Cardiac muscle cell (in vitro differentiated cells and primary cell): ENCODE data around the gene AGAP3. TPM values are rescaled to one million over a fixed set of nuclear protein-coding genes. Genes with fewer than 3 reads are reported as not detected.

Experiments used
- DNase-seq, 2 donors: peaks; one replicate each; pipeline versions ENCODE4 v3.0.0 to v3.0.0-alpha.2; 2010 to 2017; ENCODE audit warnings: low read depth in 1 of 2, low spot score in 1 of 2
- H3K27ac ChIP-seq: fragments of 200-600 bp; sonication (generic); 2 replicates; pipeline ENCODE4 v1.5.1; 2016
- H3K27me3 ChIP-seq: fragments of 200-600 bp; sonication (generic); 2 replicates; pipeline ENCODE4 v1.6.0; 2016; ENCODE audit warnings: control low read depth
- H3K36me3 ChIP-seq: fragments of 200-600 bp; sonication (generic); 2 replicates; pipeline ENCODE4 v1.5.1; 2016; ENCODE audit warnings: control low read depth
- H3K4me1 ChIP-seq: fragments of 200-600 bp; sonication (generic); 2 replicates; pipeline ENCODE4 v1.8.1; 2017; ENCODE audit warnings: low read depth, mild to moderate bottlenecking, mixed run types
- H3K4me3 ChIP-seq: fragments of 200-600 bp; sonication (generic); 2 replicates; pipeline ENCODE4 v1.5.1; 2016; ENCODE audit warnings: mild to moderate bottlenecking
- H3K9me3 ChIP-seq: fragments of 200-600 bp; sonication (generic); 2 replicates; pipeline ENCODE4 v1.5.1; 2017; ENCODE audit warnings: low read depth, mild to moderate bottlenecking, control low read depth
- CTCF ChIP-seq: IDR thresholded peaks from 2 replicates; pipeline ENCODE4 v1.5.1; 2012; ENCODE audit warnings: low read depth, mild to moderate bottlenecking, low read length
- polyA plus RNA-seq: library from polyadenylated mRNA; unstranded; fragments of >200 nt; fragmentation: Nextera tagmentation; extraction: Ambion mirVana; gene quantifications from 2 replicates; pipeline ENCODE4 v1.2.1, GENCODE V29; 2016
- total RNA-seq: library from RNA; depleted of rRNA; stranded (reverse); fragments of >200 nt; gene quantifications from 2 replicates; pipeline ENCODE4 v1.2.3, GENCODE V29; 2016

Gene AGAP3
- total and polyA plus RNA-seq, 2 experiments from 2014 or later = 106 to 115 TPM

- no peak for TF ChIP-seq CTCF
- H3K27me3 ChIP-seq = no peaks in the 10 kb centered on the region
- H3K4me1 ChIP-seq = peaks cover 58% of the 10 kb centered on the region
Measured at GRCh38 chr7:151141855-151142685, 55.8 kb downstream of the AGAP3 start.

GRCh38 chr7:151142686-151143040, 56.4 kb downstream of the AGAP3 start:
- H3K27me3 ChIP-seq = no peaks in the 10 kb centered on the region
- peak overlapping the region; percentile 47 for H3K27ac ChIP-seq
- H3K4me3 ChIP-seq = no peak overlapping the region
- peak in 1 of 2 donors; percentile 67 for DNase-seq
- H3K4me1 ChIP-seq = peaks cover 55% of the 10 kb centered on the region
- peaks cover 7% of the 10 kb centered on the region for H3K36me3 ChIP-seq
- no peaks in the 10 kb centered on the region for H3K9me3 ChIP-seq
- TF ChIP-seq CTCF = no peak

More at GRCh38 chr7:151141855-151142685, 55.8 kb downstream of the AGAP3 start:
- peak overlapping the region; percentile 47 for H3K27ac ChIP-seq
- no peak for DNase-seq
- H3K36me3 ChIP-seq = peaks cover 7% of the 10 kb centered on the region
- no peak overlapping the region for H3K4me3 ChIP-seq
- no peaks in the 10 kb centered on the region for H3K9me3 ChIP-seq

- Histone ChIP-seq H3K4me3 (no peak overlapping the region), H3K9me3 (no peaks in the 10 kb centered on the region), H3K4me1 (peaks cover 48% of the 10 kb centered on the region), H3K36me3 (peaks cover 7% of the 10 kb centered on the region), H3K27ac (no peak overlapping the region), H3K27me3 (no peaks in the 10 kb centered on the region)
- no peak for TF ChIP-seq CTCF
- peak in 1 of 2 donors; percentile 37 for DNase-seq
Measured at GRCh38 chr7:151143261-151144015, 57.2 kb downstream of the AGAP3 start.

GRCh38 chr7:151144387-151144786, 58.1 kb downstream of the AGAP3 start:
- Histone ChIP-seq H3K27me3 (no peaks in the 10 kb centered on the region), H3K36me3 (peaks cover 7% of the 10 kb centered on the region), H3K9me3 (no peaks in the 10 kb centered on the region), H3K4me3 (no peak overlapping the region), H3K27ac (no peak overlapping the region), H3K4me1 (peaks cover 38% of the 10 kb centered on the region)
- TF ChIP-seq CTCF = no peak
- DNase-seq = no peak

GRCh38 chr7:151146761-151147160, 60.5 kb downstream of the AGAP3 start:
- TF ChIP-seq CTCF = no peak
- H3K27ac ChIP-seq = peak overlapping the region; percentile 23
- H3K36me3 ChIP-seq = peaks cover 7% of the 10 kb centered on the region
- peaks cover 21% of the 10 kb centered on the region for H3K4me1 ChIP-seq
- no peak overlapping the region for H3K4me3 ChIP-seq
- H3K27me3 ChIP-seq = no peaks in the 10 kb centered on the region
- no peak for DNase-seq
- no peaks in the 10 kb centered on the region for H3K9me3 ChIP-seq
